Measurements from ENCODE around the gene NDST1.

DNA sequence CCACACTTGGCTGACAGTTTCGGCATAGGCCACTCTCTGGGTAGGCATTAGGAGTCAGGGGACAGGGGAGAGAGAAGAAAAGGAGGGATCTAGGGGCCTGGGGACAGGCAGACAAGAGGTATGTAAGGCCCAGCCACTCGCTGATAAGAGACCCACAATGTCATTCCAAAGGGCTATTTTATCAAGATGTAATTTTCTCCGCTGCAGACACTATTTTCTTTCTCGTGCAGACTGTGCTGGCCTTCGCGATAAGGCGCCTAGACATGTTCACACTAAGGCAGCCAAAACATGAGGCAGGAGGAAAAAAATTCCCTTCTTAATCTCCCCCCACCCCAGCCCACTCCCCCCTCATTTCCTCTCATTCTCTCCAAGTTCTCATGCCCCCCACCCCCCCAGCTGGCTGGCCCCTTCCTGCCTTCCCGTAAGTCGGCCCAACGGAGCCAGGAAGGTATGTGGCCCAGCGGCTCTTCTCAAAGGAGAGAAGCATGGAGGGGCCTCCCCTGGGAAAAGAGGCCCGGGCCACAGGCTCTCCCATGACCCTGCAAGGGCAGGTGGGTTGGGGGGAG, 87.6 kb downstream of the NDST1 start:
- TF ChIP-seq, protein P1, sequence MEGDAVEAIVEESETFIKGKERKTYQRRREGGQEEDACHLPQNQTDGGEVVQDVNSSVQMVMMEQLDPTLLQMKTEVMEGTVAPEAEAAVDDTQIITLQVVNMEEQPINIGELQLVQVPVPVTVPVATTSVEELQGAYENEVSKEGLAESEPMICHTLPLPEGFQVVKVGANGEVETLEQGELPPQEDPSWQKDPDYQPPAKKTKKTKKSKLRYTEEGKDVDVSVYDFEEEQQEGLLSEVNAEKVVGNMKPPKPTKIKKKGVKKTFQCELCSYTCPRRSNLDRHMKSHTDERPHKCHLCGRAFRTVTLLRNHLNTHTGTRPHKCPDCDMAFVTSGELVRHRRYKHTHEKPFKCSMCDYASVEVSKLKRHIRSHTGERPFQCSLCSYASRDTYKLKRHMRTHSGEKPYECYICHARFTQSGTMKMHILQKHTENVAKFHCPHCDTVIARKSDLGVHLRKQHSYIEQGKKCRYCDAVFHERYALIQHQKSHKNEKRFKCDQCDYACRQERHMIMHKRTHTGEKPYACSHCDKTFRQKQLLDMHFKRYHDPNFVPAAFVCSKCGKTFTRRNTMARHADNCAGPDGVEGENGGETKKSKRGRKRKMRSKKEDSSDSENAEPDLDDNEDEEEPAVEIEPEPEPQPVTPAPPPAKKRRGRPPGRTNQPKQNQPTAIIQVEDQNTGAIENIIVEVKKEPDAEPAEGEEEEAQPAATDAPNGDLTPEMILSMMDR (IDR thresholded peaks at IDR 0.05) = no peak
- TF ChIP-seq POLR2A (IDR thresholded peaks at IDR 0.05) = no peak
